Neural cell (in vitro differentiated cells): ENCODE results near the gene GLI3. TPM values are rescaled to one million over a fixed set of nuclear protein-coding genes. Genes with fewer than 3 reads are reported as not detected.

Source experiments
- H2AFZ ChIP-seq: fragments of 200-600, 300-800 bp; sonication (generic), shearing (Covaris generic); 2 replicates; pipeline ENCODE4 v1.6.0; 2014; ENCODE audit warnings: low read depth, mild to moderate bottlenecking, antibody characterized with exemption, low read length, moderate library complexity
- H3F3A ChIP-seq: fragments of 200-600 bp; shearing (Covaris generic); 2 replicates; pipeline ENCODE4 v1.6.1; 2016; ENCODE audit warnings: mild to moderate bottlenecking, moderate library complexity, mixed read lengths, antibody characterized with exemption, low read length; ENCODE audit not compliant: insufficient read depth, poor library complexity, severe bottlenecking
- H3K27ac ChIP-seq: fragments of 200-600, 300-800 bp; sonication (generic), shearing (Covaris generic); 2 replicates; pipeline ENCODE4 v1.5.1; 2014; ENCODE audit warnings: mild to moderate bottlenecking, low read length, moderate library complexity
- H3K27me3 ChIP-seq: fragments of 300-800, 200-600 bp; sonication (generic), shearing (Covaris generic); 2 replicates; pipeline ENCODE4 v1.6.0; 2014; ENCODE audit warnings: mild to moderate bottlenecking, low read depth, low read length, moderate library complexity; ENCODE audit not compliant: insufficient read depth
- H3K36me3 ChIP-seq: fragments of 300-800, 200-600 bp; sonication (generic), shearing (Covaris generic); 2 replicates; pipeline ENCODE4 v1.5.1; 2014; ENCODE audit warnings: mild to moderate bottlenecking, antibody characterized with exemption, low read length, moderate library complexity; ENCODE audit not compliant: insufficient read depth
- H3K4me2 ChIP-seq: fragments of 300-800, 200-600 bp; sonication (generic), shearing (Covaris generic); 2 replicates; pipeline ENCODE4 v1.6.0; 2014; ENCODE audit warnings: mild to moderate bottlenecking, low read length
- H3K4me3 ChIP-seq: fragments of 300-800, 200-600 bp; sonication (generic), shearing (Covaris generic); 2 replicates; pipeline ENCODE4 v1.5.1; 2014; ENCODE audit warnings: mild to moderate bottlenecking, low read length, moderate library complexity
- H3K79me2 ChIP-seq: fragments of 200-600 bp; shearing (Covaris generic); replicated peaks from 2 replicates; pipeline ENCODE4 v1.6.0; 2014; ENCODE audit warnings: mild to moderate bottlenecking, low read length, moderate library complexity; ENCODE audit not compliant: insufficient read depth
- H3K9ac ChIP-seq: fragments of 300-800, 200-600 bp; sonication (generic), shearing (Covaris generic); 2 replicates; pipeline ENCODE4 v1.6.1; 2016; ENCODE audit warnings: mild to moderate bottlenecking, low read length, mixed read lengths
- H3K9me2 ChIP-seq: fragments of 200-600 bp; shearing (Covaris generic); 2 replicates; pipeline ENCODE4 v1.6.1; 2016; ENCODE audit warnings: mild to moderate bottlenecking, low read length, mixed read lengths; ENCODE audit not compliant: insufficient read depth
- H3K9me3 ChIP-seq: fragments of 200-600, 300-800 bp; sonication (generic), shearing (Covaris generic); 2 replicates; pipeline ENCODE4 v1.6.1; 2016; ENCODE audit warnings: mild to moderate bottlenecking, mixed run types, low read length, moderate library complexity, mixed read lengths
- H4K20me1 ChIP-seq: fragments of 200-600 bp; shearing (Covaris generic); 2 replicates; pipeline ENCODE4 v1.6.1; 2016; ENCODE audit warnings: mild to moderate bottlenecking, mixed run types; ENCODE audit not compliant: insufficient read depth
- EP300 ChIP-seq: fragments of 450-650 bp; conservative IDR thresholded peaks from 2 replicates; pipeline ENCODE4 v1.6.1; 2014; ENCODE audit warnings: antibody characterized with exemption, mild to moderate bottlenecking, moderate library complexity; ENCODE audit not compliant: poor library complexity, severe bottlenecking
- EZH2 ChIP-seq: fragments of 200-600, 300-800 bp; shearing (Covaris generic), sonication (generic); IDR thresholded peaks from 2 replicates; pipeline ENCODE4 v1.6.1; 2014; ENCODE audit warnings: antibody characterized with exemption, low read length, borderline replicate concordance, mild to moderate bottlenecking; ENCODE audit not compliant: insufficient read depth, poor library complexity, severe bottlenecking
- MXI1 ChIP-seq: fragments of 450-650 bp; conservative IDR thresholded peaks from 2 replicates; pipeline ENCODE4 v1.6.1; 2014; ENCODE audit warnings: antibody characterized with exemption, mild to moderate bottlenecking; ENCODE audit not compliant: poor library complexity, severe bottlenecking
- POLR2AphosphoS5 ChIP-seq: IDR thresholded peaks from 2 replicates; pipeline ENCODE4 v1.6.1; 2012
- RAD21 ChIP-seq: fragments of 450-650 bp; conservative IDR thresholded peaks from 2 replicates; pipeline ENCODE4 v1.6.1; 2014; ENCODE audit warnings: antibody characterized with exemption, mild to moderate bottlenecking, moderate library complexity
- SMC3 ChIP-seq: fragments of 450-650 bp; conservative IDR thresholded peaks from 2 replicates; pipeline ENCODE4 v1.6.1; 2014; ENCODE audit warnings: antibody characterized with exemption, mild to moderate bottlenecking, moderate library complexity; ENCODE audit not compliant: poor library complexity
- TAF1 ChIP-seq: IDR thresholded peaks from 2 replicates; pipeline ENCODE4 v1.6.1; 2012; ENCODE audit warnings: low read depth
- polyA plus RNA-seq: library from polyadenylated mRNA; depleted of rRNA; stranded (reverse); fragments of >200 nt; gene quantifications from 2 replicates; pipeline ENCODE4 v1.2.3, GENCODE V29; 2014
- TF ChIP-seq, protein P1 (sequence below): fragments of 450-650 bp; IDR thresholded peaks from 2 replicates; pipeline ENCODE4 v1.5.1; 2014; ENCODE audit warnings: antibody characterized with exemption, mild to moderate bottlenecking, moderate library complexity; ENCODE audit not compliant: poor library complexity, severe bottlenecking
- TF ChIP-seq, protein P2 (sequence below): IDR thresholded peaks from 2 replicates; pipeline ENCODE4 v1.6.1; 2012; ENCODE audit warnings: borderline replicate concordance

Gene GLI3
- polyA plus RNA-seq, 1 donor from 2014 or later = 0.19 TPM

DNA sequence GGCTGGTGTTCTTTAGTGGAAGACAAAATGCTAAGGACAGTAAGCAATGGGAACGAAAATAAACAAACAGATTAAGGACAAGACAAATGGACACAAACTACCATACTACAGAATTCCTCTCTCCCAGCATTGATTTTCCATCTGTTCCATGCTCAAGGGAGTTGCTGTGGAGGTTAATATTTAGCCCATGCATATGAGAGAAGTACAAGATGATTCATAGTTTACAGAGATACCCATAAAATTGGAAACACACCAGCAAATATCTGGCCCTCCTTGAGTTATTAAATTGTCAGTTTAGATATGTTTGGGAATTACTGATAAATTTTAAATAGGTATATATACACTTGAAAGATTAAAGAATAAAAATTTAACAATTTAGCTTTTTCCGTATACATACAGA lies 69.8 kb downstream of the GLI3 start:
- H2AFZ ChIP-seq = no peak overlapping the region
- peaks cover 79% of the 10 kb centered on the region for H3K79me2 ChIP-seq
- no peak overlapping the region for H3K4me2 ChIP-seq

DNA sequence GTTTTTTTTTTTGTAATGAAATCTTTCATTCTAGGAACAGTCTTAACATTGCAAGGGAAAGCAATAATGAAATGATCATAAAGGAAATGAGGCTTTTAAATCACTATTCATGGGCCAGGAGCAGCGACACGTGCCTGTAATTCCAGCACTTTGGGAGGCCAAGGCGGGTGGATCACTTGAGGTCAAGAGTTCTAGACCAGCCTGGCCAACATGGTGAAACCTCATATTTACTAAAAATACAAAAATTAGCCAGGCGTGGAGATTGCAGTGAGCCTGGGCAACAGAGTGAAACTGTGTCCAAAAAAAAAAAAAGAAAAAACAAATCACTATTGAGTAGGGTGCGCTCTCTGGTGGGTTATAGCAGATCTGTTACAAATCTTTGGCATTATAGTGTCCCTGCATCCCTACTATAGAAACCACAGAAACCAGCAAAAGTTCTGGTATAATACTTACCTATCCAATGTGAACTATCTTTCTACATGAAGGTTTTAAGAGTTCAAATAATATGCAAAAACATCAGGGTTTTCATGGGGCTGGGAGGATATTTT lies 72.1 kb downstream of the GLI3 start:
- Histone ChIP-seq H3F3A (no peaks in the 10 kb centered on the region), H3K36me3 (no peaks in the 10 kb centered on the region), H3K79me2 (peaks cover 84% of the 10 kb centered on the region), H3K9ac (no peak overlapping the region), H3K4me3 (no peak overlapping the region), H3K4me2 (no peak overlapping the region), H3K27me3 (no peaks in the 10 kb centered on the region), H4K20me1 (no peaks in the 10 kb centered on the region), H3K9me2 (no peaks in the 10 kb centered on the region), H3K9me3 (no peaks in the 10 kb centered on the region), H3K27ac (no peak overlapping the region), H2AFZ (no peak overlapping the region)
- TF ChIP-seq TAF1 (no peak), EP300 (no peak), SMC3 (no peak), RAD21 (no peak), MXI1 (no peak), POLR2AphosphoS5 (no peak), EZH2 (no peak)
- TF ChIP-seq, protein P1, sequence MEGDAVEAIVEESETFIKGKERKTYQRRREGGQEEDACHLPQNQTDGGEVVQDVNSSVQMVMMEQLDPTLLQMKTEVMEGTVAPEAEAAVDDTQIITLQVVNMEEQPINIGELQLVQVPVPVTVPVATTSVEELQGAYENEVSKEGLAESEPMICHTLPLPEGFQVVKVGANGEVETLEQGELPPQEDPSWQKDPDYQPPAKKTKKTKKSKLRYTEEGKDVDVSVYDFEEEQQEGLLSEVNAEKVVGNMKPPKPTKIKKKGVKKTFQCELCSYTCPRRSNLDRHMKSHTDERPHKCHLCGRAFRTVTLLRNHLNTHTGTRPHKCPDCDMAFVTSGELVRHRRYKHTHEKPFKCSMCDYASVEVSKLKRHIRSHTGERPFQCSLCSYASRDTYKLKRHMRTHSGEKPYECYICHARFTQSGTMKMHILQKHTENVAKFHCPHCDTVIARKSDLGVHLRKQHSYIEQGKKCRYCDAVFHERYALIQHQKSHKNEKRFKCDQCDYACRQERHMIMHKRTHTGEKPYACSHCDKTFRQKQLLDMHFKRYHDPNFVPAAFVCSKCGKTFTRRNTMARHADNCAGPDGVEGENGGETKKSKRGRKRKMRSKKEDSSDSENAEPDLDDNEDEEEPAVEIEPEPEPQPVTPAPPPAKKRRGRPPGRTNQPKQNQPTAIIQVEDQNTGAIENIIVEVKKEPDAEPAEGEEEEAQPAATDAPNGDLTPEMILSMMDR = no peak
- TF ChIP-seq, protein P2, sequence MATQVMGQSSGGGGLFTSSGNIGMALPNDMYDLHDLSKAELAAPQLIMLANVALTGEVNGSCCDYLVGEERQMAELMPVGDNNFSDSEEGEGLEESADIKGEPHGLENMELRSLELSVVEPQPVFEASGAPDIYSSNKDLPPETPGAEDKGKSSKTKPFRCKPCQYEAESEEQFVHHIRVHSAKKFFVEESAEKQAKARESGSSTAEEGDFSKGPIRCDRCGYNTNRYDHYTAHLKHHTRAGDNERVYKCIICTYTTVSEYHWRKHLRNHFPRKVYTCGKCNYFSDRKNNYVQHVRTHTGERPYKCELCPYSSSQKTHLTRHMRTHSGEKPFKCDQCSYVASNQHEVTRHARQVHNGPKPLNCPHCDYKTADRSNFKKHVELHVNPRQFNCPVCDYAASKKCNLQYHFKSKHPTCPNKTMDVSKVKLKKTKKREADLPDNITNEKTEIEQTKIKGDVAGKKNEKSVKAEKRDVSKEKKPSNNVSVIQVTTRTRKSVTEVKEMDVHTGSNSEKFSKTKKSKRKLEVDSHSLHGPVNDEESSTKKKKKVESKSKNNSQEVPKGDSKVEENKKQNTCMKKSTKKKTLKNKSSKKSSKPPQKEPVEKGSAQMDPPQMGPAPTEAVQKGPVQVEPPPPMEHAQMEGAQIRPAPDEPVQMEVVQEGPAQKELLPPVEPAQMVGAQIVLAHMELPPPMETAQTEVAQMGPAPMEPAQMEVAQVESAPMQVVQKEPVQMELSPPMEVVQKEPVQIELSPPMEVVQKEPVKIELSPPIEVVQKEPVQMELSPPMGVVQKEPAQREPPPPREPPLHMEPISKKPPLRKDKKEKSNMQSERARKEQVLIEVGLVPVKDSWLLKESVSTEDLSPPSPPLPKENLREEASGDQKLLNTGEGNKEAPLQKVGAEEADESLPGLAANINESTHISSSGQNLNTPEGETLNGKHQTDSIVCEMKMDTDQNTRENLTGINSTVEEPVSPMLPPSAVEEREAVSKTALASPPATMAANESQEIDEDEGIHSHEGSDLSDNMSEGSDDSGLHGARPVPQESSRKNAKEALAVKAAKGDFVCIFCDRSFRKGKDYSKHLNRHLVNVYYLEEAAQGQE = no peak

More for the DNA sequence above, 69.8 kb downstream of the GLI3 start:
- no peaks in the 10 kb centered on the region for H3K9me2 ChIP-seq
- H3K27me3 ChIP-seq = no peaks in the 10 kb centered on the region
- H3K27ac ChIP-seq = no peak overlapping the region
- H4K20me1 ChIP-seq = no peaks in the 10 kb centered on the region
- H3K9ac ChIP-seq = no peak overlapping the region
- H3K9me3 ChIP-seq = no peaks in the 10 kb centered on the region
- H3K36me3 ChIP-seq = no peaks in the 10 kb centered on the region
- no peak overlapping the region for H3K4me3 ChIP-seq
- H3F3A ChIP-seq = no peaks in the 10 kb centered on the region
- no peak for TF ChIP-seq SMC3
- no peak for TF ChIP-seq TAF1
- TF ChIP-seq, protein P2 = no peak
- TF ChIP-seq EP300 = no peak
- TF ChIP-seq RAD21 = no peak
- no peak for TF ChIP-seq POLR2AphosphoS5
- TF ChIP-seq, protein P1 = no peak
- no peak for TF ChIP-seq EZH2
- no peak for TF ChIP-seq MXI1
